Measurements from ENCODE around the gene TMEM37. TPM values are rescaled to one million over a fixed set of nuclear protein-coding genes. Genes with fewer than 3 reads are reported as not detected.

TMEM37 gene
- total RNA-seq, 1 experiment from 2014 or later = 2.3 TPM

DNA sequence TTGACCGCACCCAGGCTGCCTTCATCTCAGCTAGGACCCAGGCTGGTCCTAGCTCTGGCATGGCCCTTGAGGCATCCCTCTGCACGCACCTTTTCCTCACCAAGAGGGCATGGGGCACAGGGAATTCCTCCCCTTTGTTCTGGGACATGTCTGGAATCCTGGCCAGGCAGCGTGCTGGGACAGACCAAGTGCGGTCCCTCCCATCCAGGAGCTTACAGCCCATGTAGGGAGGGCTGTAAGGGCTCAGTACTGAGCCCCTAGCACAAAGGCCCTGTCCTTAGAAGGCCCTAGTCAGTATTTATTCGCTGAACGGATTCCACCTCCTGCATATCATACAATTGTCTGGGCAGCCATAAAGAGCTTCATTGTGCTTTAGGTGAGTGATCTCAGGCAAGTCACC, 3.0 kb downstream of the TMEM37 start:
- DNase-seq (ENCODE audit: low read depth, low spot score) (no peak), ATAC-seq (no peak)
- intact Hi-C loops (cut with micrococcal nuclease) = no loop called here
- H3K4me1 ChIP-seq (ENCODE audit: control insufficient read depth in 1 of 2, insufficient read depth in 2 of 2, low read length in 2 of 2) = peaks cover 16 to 27% of the 10 kb centered on the region in 2 experiments; a peak in 3 of 4 replicates
- TF ChIP-seq JUND (IDR thresholded peaks at IDR 0.05) (no peak), EZH2phosphoT487 (IDR thresholded peaks at IDR 0.05; ENCODE audit: borderline replicate concordance) (no peak), MAX (IDR thresholded peaks at IDR 0.05) (no peak), CBX3 (IDR thresholded peaks at IDR 0.05; ENCODE audit: low read depth) (no peak), TCF7L2 (IDR thresholded peaks at IDR 0.05; ENCODE audit: borderline replicate concordance, extremely low read depth, insufficient read depth, insufficient read length) (no peak), RAD21 (IDR thresholded peaks at IDR 0.05; ENCODE audit: low read depth) (no peak), SIN3A (IDR thresholded peaks at IDR 0.05; ENCODE audit: low read depth) (no peak), ELF1 (IDR thresholded peaks at IDR 0.05; ENCODE audit: borderline replicate concordance, low read depth) (no peak)
- TF ChIP-seq, protein P1, sequence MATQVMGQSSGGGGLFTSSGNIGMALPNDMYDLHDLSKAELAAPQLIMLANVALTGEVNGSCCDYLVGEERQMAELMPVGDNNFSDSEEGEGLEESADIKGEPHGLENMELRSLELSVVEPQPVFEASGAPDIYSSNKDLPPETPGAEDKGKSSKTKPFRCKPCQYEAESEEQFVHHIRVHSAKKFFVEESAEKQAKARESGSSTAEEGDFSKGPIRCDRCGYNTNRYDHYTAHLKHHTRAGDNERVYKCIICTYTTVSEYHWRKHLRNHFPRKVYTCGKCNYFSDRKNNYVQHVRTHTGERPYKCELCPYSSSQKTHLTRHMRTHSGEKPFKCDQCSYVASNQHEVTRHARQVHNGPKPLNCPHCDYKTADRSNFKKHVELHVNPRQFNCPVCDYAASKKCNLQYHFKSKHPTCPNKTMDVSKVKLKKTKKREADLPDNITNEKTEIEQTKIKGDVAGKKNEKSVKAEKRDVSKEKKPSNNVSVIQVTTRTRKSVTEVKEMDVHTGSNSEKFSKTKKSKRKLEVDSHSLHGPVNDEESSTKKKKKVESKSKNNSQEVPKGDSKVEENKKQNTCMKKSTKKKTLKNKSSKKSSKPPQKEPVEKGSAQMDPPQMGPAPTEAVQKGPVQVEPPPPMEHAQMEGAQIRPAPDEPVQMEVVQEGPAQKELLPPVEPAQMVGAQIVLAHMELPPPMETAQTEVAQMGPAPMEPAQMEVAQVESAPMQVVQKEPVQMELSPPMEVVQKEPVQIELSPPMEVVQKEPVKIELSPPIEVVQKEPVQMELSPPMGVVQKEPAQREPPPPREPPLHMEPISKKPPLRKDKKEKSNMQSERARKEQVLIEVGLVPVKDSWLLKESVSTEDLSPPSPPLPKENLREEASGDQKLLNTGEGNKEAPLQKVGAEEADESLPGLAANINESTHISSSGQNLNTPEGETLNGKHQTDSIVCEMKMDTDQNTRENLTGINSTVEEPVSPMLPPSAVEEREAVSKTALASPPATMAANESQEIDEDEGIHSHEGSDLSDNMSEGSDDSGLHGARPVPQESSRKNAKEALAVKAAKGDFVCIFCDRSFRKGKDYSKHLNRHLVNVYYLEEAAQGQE (IDR thresholded peaks at IDR 0.05; ENCODE audit: low read depth) = no peak
- no TSS peak for BruUV-seq (replicated peaks)
- H3K79me2 ChIP-seq (ENCODE audit: insufficient read depth, low read length) = no peaks in the 10 kb centered on the region
- no peak overlapping the region for H3K27ac ChIP-seq (ENCODE audit: low read depth, low read length)
- no peak overlapping the region for H3K4me3 ChIP-seq (replicated peaks in 1 of 2; ENCODE audit: low read depth in 1 of 2, low read length in 2 of 2)
- H3K4me2 ChIP-seq (ENCODE audit: low read length) = no peak overlapping the region
- no peaks in the 10 kb centered on the region for H4K20me1 ChIP-seq (ENCODE audit: insufficient read depth)
- H2AFZ ChIP-seq (ENCODE audit: low read depth, low read length, poor library complexity, severe bottlenecking) = no peak overlapping the region
- POLR2A ChIA-PET = no interaction called here
- no peaks in the 10 kb centered on the region for H3K27me3 ChIP-seq (ENCODE audit: insufficient read depth, low read length)
- CTCF ChIA-PET = interaction anchor here (0.8 kb wide), 1 partner anchor 42 kb away, joined by 3 read pairs; no protein-coding TSS in a partner anchor
- H3K9me3 ChIP-seq (ENCODE audit: control insufficient read depth in 1 of 2, insufficient read depth in 1 of 2, low read depth in 1 of 2, low read length in 2 of 2) = no peaks in the 10 kb centered on the region
- no peak overlapping the region for H3K9ac ChIP-seq (ENCODE audit: low read length)
- RAD21 ChIA-PET (ENCODE audit: low non-redundant PET in 1 of 2, low total read pairs in 2 of 2, uncharacterized antibody in 2 of 2, unreplicated experiment in 2 of 2) = interaction anchor here in 1 of 2 experiments (0.8 kb wide), 1 partner anchor 42 kb away, joined by 3 read pairs; no protein-coding TSS in a partner anchor
- no peaks in the 10 kb centered on the region for H3K36me3 ChIP-seq (ENCODE audit: control insufficient read depth in 1 of 2, insufficient read depth in 2 of 2, low read length in 2 of 2)
- no peaks in the 10 kb centered on the region for H3K9me2 ChIP-seq (ENCODE audit: insufficient read depth)

Data from HCT116 (cell line).